GM19025 (cell line): Measurements from ENCODE around the gene SCUBE3.

Experiments used
- ATAC-seq: cut with Tn5 transposase; IDR thresholded peaks from one replicate; pipeline ENCODE4 v1.9.1; 2021; ENCODE audit warnings: mild to moderate bottlenecking, low read depth, moderate library complexity; ENCODE audit not compliant: unreplicated experiment

Gene SCUBE3

DNA sequence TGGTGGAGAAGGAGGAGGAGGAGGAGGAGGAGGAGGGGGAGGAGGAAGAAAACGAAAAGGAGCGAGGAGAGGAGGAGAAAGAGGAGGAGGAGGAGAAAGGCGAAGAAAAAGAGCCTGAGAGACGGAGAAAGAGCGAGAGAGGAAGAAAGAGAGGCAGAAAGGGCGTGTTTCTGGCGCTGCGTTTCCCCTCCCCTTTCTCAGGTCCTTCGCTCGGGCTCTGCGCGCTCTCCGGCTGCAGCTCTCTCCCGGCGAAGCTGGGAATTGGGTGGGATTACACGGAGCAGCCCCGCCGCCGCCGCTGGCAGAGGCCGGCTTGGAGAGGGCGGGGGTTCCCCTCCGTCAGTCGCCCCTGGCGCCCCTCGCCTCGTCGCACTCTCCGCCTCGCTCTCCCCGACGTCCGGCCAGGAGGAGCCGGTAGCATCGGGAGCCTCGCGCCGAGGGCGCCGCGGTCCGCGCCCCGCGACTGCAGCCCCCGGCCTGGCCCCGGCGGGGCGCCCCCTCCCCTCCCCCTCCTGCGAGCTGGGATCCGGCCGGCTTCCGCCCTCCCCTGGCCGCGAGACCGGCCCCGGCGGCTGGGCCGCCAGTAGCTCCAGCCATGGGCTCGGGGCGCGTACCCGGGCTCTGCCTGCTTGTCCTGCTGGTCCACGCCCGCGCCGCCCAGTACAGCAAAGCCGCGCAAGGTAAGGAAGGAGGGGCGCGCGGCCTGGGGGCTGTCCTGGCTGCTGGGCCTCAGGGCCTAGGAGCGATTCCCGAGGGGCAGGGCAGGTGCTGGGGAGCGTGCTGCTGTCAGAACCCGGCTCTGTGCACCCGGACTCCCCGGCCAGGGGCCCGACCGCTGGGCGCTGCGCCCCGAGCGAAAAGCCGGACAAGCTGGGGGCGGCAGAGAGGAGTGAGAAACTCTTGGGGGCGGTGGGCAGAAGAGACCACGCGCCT, at the start of gene SCUBE3:
SCUBE3 (plus strand) TSS at position 133 of the 933 bp plus-strand sequence; CDS start at position 596, 463 bp downstream.
- no peak for ATAC-seq

DNA sequence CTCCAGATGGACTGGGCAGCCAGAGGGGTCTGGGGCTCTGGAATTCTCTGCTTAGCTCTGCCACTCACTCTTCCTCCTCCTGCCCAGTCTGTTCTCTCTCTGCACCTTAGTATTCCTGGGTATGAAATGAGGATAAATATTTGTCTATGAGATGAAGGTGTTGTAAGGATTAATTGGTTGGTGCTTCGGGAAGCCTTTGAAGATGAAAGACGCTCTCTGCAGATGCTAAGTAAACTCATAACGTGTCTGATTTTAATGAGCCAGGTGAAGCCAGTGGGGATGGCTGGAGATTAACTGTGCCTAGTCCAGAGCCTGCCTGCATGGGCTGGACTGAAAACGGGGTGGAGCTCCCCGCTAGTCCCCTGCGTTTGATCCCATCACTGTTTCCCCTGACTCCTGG, 49.5 kb upstream of the SCUBE3 start:
- no peak for ATAC-seq

DNA sequence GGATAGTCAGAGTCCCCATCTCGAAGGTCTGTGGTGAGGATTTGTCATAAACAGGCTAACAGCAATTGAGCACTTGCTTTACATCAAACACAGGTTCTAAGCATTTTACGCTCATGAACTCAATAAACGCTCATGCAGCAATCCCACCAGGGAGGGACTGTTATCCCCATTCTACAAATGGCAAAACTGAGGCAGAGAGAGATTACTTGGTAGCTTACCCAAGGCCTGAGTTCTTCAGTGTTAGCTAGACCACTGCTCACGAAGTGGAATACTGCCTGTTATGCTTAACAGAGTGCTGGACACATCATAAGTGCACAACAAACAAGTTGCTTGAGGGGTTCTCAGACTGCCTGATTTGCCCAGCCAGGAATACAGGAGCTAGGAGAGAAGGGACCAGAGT, 48.9 kb upstream of the SCUBE3 start:
- ATAC-seq: no peak

DNA sequence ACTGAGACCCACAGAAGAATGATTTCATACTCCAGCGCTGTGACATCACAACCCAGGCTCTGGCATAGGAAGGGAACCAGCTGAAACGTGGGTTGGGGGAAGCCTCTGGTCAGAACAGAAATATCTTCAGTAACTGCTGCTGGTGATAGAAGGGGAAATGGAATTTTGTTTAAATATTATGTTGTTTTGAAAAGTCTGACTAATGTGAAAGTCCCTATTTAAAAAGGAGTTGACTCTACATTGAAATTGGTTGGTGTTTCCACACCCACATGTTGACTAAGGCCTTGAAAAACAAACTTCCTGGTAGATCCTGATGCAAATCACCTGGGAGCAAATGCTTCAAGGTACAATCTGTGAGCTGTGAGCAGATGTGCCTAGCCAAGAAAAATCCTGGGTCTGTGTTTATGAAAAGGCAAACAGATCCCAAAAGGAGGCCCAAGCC, 48.1 kb upstream of the SCUBE3 start:
- no peak for ATAC-seq

DNA sequence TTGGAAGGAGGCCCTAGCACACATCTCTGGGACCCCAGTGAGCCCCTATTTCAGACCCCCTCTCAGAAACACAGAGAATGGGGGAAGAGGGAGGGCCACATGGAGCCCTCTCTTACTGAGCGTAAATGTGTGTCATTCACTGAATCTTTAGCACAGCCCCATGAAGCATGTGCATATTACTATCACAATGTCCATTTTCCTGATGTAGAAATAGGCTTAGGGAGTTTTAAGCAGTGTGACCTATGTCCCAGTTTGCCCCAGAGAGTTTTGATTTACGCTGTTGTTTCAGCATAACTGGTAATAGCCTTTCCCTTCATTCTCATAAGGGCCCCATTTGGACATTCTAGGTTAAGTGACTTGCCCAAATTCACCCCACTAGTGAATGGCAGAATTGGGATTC, 47.6 kb upstream of the SCUBE3 start:
- ATAC-seq: no peak

DNA sequence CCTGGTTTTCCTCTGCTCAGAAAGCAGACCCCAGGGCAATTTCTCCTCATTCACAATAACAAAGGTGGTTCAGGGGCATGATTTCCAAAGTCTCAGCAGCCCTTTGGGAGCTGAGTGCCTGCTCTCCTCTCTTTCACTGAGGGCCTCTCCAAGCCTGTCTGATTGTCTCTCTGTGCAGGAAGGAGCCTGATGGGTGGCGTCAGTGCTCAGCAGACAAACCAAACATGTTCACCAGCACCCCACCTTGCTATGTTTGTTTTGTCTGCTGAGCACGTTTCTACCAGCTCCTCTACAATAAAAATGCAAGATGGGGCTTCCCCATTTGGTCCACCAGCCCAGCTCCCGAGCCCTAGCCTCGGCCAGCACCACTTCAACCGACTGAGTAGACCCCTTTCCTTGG, 47.2 kb upstream of the SCUBE3 start:
- no peak for ATAC-seq

DNA sequence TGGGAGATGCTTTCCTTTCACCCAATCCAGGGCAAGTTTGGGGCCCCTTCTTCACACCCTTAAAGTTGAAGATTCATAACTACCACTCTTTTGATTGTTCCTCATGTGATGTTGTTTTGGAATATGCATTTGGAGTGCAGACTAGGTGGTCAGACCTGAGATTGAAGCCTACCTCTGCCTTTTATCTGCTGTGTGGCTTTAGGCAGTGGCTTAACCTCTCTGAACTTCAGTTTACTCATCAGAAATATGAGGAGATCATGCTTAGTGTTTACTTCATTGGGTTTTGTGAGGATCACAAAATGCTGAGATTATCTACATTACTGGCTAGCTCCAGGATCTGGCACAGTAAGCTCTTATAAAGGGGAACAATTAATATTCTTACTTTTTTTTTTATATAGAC, 46.3 kb upstream of the SCUBE3 start:
- ATAC-seq: no peak

DNA sequence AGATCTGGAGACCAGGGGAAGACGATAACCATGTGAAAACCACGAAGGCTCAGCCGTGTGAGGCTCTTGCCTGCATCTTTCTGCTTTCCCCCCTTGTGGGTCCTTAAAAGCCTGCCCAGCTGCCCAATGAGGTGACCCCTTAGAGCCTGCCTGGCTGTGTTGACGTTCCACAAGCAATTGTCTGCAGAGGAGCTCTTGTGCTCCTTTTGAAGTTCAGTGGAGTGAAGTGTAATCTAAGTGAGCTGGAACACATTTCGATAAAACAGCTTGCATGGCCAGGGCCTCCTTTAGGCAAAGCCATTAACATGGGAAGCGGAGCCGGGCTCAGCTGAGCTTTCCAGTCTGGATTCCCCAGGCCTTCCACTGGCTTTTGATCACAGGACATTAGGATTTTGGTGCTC, 45.3 kb upstream of the SCUBE3 start:
- ATAC-seq: no peak

DNA sequence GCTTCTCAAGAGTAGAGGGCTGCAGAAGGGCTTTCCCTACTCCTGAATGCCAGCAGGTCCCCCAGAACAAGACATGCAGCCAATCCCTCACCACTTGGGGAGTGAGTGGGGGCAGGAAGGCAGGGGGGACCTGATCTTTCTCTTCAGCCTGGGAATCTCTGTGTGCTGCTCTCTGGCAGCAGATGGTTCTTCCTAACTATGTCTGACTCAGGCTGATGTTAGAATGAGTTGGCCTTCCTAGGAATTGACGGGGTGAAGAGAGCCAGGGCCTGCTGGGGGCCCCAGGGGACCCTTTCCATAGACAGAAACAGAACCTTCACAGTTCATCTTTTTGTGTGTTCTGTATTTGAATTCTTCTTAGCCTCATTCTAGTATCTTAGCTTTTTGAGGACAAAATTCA, 43.6 kb upstream of the SCUBE3 start:
- ATAC-seq: no peak

DNA sequence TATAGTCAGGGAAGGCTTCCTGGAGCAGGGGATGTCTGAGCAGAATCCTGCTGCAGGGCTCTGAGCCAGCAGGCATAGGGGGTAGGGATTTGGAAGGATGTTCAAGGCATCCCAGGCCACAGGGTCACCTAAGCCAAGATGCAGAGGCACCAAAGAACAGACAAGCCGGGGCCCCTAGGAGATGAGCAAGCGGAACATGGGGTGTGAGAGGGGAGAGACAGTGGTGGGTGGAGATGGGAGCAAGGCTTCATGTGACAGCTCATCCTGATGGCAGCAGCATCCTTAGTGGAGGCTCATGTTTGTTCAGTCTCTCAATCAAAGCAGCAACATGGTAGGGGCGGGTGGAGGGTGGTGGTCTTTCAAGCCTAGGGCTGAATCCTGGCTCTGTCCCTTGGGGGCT, 42.9 kb upstream of the SCUBE3 start:
- no peak for ATAC-seq

DNA sequence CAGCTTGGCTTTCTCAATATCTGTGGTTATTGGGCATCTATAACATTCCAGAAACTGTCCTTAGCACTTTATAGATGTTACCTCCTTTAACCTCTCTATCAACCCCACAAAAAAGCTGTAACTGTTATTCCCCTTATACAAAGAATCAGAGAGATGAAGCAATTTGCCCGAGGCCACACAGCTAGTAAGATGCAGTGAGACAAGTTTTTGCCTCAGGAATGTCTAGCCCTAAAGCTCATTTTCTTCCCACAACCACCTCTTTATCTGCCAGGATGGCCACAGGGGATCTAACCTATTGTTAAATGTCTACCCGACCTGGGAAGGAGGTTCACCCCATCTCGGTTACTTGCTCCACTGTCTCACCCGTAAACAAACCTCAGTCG, 40.7 kb upstream of the SCUBE3 start:
- no peak for ATAC-seq

DNA sequence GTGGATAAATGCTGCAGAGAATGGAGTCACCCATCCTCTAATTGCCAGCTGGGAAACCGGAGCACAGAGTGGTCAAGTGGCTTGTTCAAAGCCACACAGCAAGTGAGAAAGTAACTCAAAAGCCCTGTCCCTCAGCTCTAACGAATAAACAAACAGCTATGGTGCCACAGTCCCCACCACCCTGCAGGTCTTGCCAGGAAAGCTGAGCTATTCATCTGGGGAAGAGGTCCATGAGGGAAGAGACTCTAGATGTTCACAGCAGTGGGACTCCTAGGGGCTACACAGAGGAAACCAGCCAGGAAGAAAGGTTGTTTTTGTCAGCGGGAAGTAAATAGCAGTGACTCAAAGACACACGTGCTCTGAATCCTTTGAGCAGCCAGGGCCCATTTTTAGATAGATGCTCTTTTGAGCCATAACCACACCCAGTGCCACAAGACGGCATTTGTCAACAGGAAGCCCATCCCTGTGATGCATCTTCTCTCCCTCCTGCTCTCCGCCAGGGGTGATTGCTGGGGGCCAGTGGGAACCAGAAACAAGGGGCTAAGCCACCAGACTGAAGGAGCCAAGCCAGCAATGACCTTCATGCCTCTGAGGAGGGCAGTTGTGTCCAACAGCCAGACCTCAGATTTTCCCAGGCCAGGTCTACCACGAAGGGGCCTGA, 40.2 kb upstream of the SCUBE3 start:
- no peak for ATAC-seq

DNA sequence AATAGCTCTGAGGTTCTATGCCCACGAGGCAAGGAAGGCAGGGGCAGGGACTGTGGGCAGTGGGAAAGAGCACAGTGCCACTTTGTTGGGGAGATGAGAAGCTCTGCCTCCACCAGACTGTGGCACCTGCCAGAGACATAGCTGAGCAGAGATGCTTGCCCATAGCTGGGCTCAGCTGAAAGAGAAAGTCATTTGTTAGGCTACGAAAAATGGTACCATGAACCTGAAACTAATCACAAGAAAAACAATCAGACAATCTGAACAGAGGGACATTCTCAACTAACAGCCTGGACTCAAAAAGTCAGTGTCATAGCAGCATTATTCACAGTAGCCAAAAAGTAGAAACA, 39.7 kb upstream of the SCUBE3 start:
- ATAC-seq: no peak

DNA sequence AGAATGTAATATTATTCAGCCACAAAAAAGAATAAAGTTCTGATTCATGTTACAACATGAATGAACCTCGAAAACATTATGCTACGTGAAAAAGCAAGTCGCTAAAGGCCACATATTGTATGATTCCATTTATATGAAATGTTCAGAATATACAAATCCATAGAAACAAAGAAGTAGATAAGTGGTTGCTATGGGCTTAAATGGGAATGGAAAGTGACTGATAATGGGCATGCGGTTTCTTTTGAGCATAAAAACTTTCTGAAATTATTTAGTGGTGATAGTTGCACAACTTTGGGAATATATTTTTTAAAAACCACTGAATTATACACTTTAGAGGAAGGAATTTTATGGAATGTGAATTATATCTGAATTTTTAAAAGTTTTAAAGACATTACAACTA, 39.3 kb upstream of the SCUBE3 start:
- ATAC-seq: no peak

DNA sequence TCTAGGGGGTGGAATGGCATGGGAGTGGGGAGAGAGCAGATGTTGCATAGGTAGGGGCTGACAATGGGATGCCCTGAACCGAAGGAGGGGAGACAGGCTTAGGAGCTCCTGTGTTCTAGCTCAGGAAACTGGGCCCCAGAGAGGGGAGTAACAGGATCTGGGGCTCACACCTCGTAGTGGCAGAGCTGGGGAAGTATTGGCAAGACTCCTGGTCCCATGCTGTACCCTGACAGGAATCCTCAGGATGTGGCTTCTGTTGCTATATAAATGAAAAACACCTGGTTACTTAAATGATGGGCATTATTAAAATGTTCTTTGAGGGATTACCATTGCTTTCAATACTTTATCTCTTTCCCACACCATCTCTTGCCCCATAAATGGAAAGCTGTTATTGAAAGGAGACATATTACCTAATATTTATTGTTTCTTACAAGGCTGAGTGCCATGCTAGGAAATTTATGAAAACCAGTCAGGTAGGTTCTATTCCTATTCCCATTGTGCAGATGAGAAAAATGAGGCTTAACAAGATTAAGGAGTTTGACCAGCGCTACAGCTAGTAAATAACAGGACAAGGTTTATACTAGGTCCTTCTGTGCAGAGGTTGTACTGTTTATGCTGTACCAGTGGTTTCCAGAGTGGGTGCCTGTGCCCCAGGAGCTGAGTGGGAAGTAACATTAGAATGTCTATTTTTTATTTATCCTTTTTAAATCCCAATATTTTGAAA, 37.3 kb upstream of the SCUBE3 start:
- ATAC-seq: no peak

DNA sequence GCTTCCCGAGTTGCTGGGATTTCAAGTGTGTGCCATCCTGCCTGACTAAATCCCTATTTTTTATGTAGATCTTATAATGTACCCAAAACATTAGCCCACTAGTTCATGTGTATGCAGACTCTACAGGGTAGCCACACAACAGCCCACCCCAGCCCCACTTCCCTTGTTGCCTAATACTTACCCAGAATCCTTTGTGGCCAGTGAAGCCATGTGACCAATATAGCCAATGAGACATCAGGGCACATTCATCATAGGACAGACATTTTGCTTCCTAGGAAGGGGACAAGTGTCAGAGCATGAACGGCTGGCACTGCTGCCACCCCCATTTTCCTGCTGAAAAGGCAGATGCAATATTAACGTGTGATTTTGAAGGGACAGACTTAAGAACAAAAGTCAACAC, 36.6 kb upstream of the SCUBE3 start:
- ATAC-seq: no peak

DNA sequence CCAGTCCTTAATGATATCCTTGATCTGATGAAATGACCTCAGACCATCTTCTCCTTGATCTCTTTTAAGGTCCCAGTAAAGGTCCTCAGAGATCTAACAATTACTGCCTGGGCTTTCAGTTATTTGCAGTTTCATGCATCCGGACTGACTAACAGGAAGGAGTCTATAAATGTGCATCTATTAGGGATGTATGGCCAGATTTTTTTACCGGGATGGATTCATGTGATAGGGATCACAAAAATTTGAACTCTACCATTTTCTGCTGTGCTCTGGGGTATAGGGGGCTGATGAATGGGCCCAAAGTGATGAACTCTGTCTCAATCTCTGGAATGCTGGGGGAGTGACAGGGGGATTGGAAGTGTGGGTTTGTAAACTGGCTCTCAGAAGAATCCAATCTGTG, 36.2 kb upstream of the SCUBE3 start:
- no peak for ATAC-seq

DNA sequence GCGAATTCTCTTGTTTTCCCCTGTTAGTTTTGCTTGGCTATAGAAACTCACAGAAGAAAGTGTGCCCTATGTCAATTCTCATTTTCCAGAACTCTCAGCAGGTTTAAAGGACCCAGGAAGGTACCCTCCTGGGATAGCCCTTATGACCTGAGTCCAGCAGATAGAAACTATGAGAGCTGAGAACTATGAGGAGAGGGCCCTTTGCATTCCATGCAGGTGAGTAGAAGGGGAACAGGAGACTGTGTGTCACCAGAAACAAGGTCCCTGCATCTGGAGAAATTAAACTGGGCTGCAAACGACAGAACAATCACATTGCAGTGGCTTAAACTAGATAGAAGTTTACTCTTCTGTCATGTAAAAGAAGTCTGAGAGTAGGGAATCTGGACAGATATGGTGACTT, 35.7 kb upstream of the SCUBE3 start:
- no peak for ATAC-seq

DNA sequence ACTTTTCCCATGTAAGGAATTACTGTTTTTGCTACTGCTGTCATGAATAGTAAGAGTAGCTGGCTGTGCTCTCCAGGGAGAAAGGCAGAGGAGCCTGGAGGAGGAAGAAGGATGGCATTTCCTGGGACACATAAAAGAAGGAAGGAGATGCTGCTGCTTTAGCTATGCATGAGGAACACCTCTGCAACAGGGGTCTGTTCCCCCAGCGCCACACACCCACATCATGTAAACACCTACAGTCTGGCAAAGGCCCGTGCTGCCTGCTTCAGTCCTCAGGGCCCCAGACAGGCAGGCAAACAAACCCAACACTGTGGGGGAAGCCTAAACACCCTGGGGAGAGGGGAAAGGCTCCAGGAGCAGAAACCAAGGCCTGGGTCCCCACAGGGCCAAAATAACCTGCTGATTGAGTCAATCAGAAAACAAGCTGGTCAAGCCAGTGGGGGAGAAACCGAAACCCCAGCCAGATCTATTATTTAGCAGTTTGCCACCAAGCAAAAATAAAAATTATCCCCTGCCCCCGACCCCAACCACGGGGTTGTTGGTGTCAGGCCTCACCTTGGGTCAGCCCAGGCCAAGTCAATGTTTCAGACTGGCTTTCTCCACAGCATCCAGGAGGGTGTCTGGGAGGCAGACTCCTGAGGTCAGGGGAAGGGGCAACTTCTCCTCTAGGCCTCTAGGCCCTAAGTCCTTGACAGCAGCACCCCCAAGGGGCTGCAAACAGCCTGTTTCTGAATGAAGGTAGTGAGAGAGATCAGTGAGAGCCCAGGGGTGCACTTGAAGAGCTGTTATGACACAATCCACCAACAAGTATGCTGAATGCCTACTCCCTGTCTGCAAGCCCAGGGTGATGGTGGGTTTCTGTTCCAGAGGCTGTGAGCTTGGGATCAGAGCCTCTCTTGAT, 34.6 kb upstream of the SCUBE3 start:
- ATAC-seq: no peak

DNA sequence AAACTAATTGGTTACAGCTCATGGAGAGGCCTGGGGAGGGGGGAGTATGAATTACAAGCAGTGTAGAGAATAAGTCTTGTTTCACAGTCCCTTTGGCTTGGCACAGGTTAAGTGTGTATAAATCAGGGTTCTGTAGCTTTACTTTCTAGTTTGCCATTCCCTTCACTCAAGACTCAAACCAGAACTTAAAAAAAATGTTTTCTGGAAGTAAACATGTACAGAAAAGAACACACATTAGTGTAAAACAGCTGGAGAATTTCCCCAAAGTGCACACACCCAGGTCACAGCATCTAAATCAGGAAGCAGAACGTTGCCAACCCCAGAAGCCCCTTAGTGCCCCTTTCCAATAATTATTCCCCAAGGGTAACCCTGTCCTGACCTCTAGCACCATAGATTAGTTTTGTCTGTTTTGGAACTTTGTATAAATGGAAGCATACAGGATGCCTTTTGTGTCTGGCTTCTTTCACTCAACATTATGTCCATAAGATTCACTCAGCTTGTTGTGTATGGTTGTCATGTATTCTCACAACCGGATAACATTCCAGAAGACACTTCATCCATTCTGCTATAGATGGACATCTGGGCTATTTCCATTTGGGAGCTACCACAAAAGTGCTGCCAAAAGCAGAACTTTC, 33.7 kb upstream of the SCUBE3 start:
- no peak for ATAC-seq
